ENCODE measurements around the gene CHCHD3.

Gene CHCHD3

GRCh38 chr7:132810561-132810960 lies 271.3 kb downstream of the CHCHD3 start:
- DNase-seq (ENCODE audit: low spot score), result no peak

DNA sequence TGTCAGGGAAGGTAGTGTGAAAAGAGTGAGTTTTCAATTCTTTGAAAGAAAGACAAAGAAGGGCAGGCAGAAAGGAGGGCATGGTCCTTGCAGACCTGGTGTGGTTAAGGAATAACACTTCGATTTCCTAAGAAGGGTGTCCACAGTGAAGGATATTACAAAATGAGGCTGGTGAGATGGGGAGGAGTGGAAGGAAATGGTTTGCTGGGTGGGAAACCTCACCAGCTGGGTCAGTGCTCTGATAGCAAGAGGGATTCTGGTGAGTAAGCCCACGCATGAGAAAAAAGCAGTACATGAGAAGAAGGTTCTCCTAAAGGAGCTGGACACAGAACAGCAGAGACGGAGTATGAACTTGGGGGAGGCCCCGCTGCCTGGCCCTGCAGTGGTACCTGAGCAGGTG lies 275.1 kb downstream of the CHCHD3 start:
- no peak for DNase-seq (ENCODE audit: low spot score)

DNA sequence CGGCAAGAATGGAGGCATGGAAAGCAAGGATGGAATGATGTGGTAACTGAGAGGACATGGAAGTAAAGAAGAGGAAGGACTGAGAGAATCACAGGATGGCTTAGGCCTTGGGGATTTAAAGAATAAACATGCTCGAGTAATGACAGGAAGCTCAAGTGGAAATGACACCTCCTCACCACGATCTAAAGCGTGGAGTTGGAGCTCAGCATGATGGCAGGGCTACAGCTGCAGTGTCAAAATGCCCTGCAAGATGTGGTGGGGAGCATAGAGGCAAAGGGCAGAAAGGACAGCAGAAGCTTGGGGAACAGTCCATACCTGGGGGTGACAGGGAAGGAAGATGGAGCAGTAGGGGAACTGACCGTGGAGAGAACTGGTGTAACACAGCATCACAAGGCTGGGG lies 276.1 kb downstream of the CHCHD3 start:
- DNase-seq (ENCODE audit: low spot score), result no peak

- no peak for DNase-seq (ENCODE audit: low spot score)
These were observed 276.9 kb downstream of the CHCHD3 start for GRCh38 chr7:132804849-132805485.

DNA sequence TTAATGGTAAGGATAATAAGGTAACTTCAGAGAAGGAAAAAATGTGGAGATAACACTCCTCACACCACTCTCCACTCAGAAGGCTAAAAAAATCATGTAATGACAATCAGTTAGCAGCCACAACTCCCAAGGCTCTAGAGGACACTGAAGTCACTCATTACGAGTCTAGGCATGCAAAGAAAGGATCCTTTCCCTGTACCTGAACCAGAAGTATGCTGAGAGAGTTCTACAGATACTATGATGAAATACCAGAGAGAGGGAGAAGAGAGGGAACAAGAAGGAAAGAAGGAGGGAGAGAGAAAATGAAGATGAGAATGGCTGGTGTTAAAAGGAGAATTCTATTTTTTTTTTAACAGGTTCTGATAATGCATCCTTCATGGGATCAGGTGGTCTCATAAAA lies 281.4 kb downstream of the CHCHD3 start:
- DNase-seq (ENCODE audit: low spot score), result no peak

DNA sequence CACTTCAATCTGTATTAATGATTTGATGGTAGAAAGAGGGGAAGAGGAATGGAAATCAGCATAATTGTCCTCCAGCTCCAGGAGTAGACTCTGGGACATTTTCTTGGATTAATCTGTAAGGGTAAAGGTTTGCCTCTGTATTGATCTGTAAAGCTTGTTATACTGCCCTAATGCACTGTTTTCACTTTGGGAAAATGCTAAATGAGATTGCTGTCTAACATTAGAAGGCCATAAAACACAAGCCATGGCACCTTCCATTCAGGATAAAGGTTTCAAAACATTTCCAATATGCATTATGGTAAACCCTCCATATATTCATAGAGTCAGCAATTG lies 282.8 kb downstream of the CHCHD3 start:
- no peak for DNase-seq (ENCODE audit: low spot score)

- DNase-seq (ENCODE audit: low spot score), result no peak
These were observed 284.7 kb downstream of the CHCHD3 start for GRCh38 chr7:132797152-132797551.

DNA sequence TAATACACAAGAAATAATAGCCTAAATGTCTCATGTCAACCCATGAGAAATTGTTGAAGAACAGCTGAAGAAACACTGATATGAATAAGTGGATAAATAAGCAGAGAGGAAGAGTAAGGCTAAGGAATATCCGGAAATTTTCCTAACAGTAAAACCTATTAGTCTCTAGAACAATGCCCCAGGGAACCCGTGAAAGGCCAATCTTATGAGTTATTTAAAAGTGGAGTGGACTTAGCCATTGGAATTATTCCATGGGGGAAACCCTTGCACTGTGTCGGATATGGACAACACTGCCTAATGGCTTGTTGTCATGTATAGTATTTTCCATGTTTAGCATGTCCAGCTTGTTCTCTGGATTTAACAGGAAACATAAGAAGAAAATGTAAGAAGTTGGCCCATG lies 288.4 kb downstream of the CHCHD3 start:
- DNase-seq (ENCODE audit: low spot score), result no peak

- DNase-seq (ENCODE audit: low spot score), result no peak
These were observed 290.9 kb downstream of the CHCHD3 start for GRCh38 chr7:132791036-132791435.

- no peak for DNase-seq (ENCODE audit: low spot score)
These were observed 291.8 kb downstream of the CHCHD3 start for GRCh38 chr7:132790104-132790503.

DNA sequence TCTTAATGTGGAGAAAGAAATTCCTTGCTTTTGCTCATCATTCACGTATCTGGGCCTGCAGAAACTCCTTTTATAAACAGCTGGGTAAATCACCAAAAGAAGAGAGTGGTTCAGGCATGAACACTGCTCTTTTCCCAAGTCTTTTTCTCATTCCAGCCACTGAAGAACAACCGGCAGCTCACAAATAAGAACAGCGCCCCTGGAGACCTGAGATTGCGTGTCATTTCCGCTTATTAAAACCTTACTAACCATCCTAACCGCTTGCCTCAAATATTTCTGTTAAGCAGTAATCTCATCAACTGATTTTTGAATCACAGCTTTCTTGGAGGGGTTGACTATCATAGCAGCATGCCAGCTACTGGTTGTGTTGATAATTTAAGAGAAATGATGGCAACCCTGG lies 292.6 kb downstream of the CHCHD3 start:
- DNase-seq (ENCODE audit: low spot score), result no peak

- no peak for DNase-seq (ENCODE audit: low spot score)
These were observed 296.0 kb downstream of the CHCHD3 start for GRCh38 chr7:132785870-132786269.

DNA sequence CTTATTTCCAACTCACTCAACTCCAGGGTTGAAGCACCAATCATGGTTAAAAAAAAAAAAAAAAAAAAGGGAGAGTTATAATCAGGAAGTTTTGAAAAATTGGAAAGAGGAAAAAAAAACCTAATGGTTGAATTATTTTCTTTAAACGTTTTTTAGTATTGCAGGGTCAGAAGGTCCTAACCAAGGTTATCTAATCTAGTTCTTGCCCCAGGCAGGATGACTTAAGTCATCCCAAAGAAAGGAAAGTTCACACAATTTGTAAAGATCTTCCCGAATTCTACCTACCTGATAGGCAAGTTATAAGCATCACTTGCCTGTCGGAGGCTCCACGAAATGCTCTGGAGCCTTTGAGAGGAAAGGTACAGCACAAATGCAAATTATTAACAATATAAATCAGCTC lies 297.5 kb downstream of the CHCHD3 start:
- no peak for DNase-seq (ENCODE audit: low spot score)

GRCh38 chr7:132783824-132784223 lies 298.1 kb downstream of the CHCHD3 start:
- DNase-seq (ENCODE audit: low spot score), result no peak

DNA sequence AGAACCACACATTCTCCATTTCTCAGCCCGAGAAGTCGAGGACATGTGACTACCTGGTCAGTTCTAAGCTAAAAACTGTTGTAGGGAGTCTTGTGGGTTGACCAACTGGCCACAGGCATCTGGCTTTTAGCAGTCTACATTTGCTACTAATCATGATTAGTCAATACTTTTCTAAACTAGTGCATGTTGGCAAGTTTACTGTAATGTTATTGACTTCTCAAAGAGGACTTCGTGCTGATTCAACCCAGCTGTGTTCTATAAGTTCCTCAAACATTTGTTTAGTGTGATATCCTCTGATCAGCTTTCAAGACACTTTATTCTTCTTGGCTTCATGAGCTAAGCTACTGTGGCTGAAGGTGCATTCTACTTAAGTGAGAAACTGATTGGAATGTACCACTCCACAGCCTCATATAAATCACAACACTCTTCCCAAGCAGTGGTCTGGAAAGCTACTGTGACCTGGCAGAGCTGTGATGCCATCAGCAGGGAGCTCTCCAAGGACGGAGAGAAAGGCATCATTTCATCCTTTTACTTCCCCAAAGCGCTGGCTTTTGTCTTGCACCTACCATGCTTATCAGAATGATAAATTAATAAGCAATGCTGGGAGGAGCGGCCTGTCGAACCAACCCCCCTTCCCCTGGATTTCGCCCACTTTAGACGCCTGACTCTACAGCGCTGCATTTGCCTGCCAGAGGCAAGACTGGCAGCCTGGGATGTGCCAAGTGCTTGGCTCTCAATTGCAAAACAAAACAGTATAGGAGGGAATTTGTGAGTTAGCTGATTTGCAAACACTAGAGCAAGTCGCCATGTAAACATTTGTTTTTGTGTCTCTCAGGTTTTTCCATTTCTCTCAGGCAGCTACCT lies 298.9 kb downstream of the CHCHD3 start:
- no peak for DNase-seq (ENCODE audit: low spot score)

DNA sequence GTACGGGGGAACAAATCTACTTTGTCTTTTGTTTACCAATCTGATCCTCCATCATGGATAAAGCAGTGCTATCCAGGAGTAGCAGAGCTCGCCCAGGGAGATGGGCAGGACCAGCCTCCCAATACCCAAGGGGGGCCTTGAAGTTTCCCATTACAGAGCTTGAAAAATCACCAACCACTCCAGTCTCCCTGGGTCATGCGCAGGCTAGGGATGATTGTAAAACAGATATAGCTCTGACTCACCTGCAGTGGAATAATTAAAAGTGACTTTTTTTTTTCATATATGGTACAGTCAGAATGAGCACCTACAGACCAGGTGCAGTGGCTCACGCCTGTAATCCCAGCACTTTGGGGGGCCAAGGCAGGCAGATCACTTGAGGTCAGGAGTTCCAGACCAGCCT lies 301.1 kb downstream of the CHCHD3 start:
- no peak for DNase-seq (ENCODE audit: low spot score)

DNA sequence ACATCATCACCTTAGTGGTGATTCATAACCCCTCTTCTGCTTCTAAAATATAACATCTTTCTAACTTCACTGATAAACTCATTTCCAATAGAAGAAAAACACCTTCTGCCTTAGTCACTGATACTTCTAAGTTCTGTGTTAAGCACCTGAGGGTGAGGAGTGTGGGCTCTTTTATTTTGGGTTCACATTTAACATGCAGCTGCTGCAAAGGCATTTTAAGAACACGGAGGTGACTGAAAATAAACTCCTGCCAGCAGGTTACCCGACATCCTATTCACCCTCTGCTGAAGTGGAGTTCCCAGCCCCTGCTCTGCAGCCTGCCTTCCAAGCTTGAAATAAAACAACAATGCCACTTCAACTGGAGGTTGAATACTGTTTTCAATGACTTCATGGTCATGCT lies 302.7 kb downstream of the CHCHD3 start:
- DNase-seq (ENCODE audit: low spot score), result no peak

GRCh38 chr7:132778761-132779160 lies 303.1 kb downstream of the CHCHD3 start:
- no peak for DNase-seq (ENCODE audit: low spot score)

DNA sequence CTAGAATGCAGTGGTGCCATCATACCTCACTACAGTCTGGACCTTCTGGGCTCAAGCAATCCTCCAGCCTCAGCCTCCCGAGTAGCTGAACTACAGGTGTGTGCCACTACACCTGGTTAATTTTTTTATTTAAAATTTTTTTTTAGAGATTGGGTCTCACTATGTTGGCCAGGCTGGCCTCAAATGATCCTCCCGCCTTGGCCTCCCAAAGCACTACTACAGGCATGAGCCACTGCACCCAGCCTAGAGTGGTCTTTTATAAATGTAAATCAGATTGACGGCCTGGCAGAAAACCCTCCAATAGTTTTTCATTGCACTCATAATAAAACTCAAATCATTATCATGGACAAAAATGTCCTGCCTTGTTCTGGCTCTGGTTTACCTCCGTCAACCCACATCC lies 303.9 kb downstream of the CHCHD3 start:
- no peak for DNase-seq (ENCODE audit: low spot score)

DNA sequence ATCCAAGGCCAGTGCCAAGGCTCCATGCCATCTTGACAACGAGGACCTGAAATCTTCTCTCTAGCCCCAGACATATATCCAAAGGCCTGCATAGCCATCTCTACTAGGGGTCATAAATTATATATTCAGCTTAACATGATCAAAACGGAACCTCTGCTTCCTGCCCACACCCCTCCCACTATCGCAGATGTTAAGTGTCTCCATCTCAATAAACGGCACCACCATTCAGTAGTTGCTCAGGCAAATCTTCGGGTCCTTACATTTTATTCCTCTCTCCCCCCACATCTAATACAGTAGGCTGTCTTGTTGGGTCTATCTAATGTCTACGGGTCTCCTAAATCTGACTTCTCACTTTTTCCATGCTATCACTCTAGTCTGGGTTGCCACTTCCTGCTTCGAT lies 304.5 kb downstream of the CHCHD3 start:
- DNase-seq (ENCODE audit: low spot score), result no peak

DNA sequence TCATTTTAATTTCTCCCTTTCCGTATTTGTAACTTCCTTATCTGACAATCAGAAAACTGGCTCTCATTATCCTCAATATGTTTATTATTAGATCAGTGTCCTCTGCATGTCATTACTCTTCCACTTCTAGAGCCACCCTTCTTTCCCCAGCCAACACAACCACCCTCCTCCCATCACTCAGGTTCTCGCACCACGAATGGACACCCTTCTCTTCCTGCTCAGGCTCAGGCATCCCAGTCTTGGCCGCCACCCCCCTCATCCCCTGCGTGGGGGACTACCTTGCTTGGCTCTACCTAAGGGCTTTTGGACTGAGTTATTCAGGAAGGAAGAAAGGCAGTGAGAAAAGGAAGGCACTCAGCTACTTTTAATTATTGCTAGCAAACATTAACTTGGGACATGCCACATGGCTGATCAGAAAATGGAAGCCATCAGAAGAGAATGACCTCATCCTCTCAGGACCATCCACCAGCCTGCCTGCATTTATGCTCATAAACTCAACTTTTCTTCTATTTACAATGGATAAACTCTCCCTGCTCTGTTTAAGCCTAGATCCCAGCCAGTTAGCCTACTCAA lies 305.8 kb downstream of the CHCHD3 start:
- no peak for DNase-seq (ENCODE audit: low spot score)

- DNase-seq (ENCODE audit: low spot score), result no peak
These were observed 308.3 kb downstream of the CHCHD3 start for GRCh38 chr7:132773527-132773956.

DNA sequence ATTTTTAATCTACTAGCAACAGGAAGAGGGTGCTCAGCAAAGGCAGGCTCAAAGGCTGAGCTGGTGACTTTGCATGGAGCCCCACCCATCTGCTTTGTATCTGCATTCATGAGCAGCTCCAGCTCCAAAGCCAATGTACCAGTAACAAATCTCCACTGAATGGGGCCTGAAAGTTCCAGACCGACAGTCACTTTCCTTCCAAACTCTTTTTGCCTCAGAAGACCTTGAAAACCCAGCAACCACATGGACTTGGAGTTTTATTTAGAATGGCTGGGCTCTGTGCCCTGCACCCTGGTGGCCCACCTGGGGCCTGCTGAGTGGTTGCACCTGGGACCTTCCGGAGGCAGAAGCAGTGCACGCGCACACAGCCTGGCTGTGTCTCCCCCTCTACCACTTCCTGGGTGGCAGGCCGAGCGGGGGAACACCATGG lies 310.6 kb downstream of the CHCHD3 start:
- no peak for DNase-seq (ENCODE audit: low spot score)
